HG03439 (cell line): ENCODE results near the gene SPG7.
"Not testable (repeated sequence)": the region's sequence is repeated elsewhere in the genome, so short reads cannot be mapped to it uniquely, and the experiment has no call there.

ENCODE experiments used
- ATAC-seq: cut with Tn5 transposase; IDR thresholded peaks from one replicate; pipeline ENCODE4 v1.9.1; 2021; ENCODE audit warnings: mild to moderate bottlenecking, moderate library complexity; ENCODE audit not compliant: unreplicated experiment

The SPG7 gene

DNA sequence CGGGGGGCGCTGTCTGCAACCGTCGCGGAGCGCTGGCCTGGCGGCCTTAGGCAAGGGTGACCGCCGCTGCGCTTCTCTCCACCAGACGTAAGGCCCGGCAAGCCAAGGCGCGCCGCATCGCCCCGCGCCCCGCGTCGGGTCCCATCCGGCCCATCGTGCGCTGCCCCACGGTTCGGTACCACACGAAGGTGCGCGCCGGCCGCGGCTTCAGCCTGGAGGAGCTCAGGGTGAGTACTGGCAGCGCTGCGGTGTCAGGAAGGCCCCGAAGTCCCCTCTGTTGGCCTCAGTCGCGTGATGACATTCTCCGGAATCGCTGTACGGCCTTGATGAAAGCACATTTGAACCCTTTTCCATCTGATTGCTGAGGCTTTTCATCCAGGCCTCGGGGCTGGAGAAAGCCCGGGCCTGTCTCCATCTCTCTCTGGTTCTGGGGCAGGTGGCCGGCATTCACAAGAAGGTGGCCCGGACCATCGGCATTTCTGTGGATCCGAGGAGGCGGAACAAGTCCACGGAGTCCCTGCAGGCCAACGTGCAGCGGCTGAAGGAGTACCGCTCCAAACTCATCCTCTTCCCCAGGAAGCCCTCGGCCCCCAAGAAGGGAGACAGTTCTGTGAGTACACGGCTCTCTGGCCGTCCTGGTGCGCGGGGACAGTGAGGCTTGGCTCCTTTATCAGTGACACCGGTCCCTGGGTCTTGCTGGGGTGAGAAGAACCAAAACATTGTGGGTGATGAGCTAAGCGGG is 53.1 kb downstream of the SPG7 start:
- no peak for ATAC-seq

DNA sequence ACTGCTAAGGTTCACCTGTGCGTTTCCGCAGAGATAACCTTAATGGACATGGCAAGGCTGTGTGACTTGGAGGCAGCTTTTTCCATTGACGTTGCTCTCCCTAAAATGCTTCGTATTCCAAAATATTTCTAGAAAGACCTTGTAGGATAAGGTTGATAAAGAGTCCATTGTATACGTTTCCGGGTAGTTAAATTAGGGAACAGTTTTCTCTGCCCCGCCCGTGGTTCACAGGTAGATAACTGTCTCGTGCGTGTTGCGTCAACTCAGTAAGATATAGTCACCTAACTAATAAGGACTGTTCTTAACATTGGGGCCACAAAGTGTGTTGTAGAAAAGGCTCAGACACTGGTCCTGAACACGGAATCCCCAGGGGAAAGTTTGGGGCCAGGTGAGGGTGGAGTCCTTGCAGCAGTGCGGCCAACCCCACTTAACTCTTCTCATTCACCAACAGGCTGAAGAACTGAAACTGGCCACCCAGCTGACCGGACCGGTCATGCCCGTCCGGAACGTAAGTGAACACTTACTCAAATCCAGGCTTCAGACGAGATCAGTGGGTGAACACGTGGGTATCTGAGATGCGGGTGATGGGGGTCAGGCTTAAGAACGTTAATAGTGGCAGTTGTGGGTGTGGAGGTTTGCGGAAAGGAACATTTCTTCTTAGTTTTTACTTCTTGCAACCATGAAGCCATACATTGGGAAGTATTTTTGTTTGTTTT is 53.8 kb downstream of the SPG7 start:
- no peak for ATAC-seq

GRCh38 chr16:89562939-89563338 is 54.7 kb downstream of the SPG7 start:
- ATAC-seq, result no peak

- ATAC-seq, result no peak
Measured at GRCh38 chr16:89563639-89564392, 55.6 kb downstream of the SPG7 start.

DNA sequence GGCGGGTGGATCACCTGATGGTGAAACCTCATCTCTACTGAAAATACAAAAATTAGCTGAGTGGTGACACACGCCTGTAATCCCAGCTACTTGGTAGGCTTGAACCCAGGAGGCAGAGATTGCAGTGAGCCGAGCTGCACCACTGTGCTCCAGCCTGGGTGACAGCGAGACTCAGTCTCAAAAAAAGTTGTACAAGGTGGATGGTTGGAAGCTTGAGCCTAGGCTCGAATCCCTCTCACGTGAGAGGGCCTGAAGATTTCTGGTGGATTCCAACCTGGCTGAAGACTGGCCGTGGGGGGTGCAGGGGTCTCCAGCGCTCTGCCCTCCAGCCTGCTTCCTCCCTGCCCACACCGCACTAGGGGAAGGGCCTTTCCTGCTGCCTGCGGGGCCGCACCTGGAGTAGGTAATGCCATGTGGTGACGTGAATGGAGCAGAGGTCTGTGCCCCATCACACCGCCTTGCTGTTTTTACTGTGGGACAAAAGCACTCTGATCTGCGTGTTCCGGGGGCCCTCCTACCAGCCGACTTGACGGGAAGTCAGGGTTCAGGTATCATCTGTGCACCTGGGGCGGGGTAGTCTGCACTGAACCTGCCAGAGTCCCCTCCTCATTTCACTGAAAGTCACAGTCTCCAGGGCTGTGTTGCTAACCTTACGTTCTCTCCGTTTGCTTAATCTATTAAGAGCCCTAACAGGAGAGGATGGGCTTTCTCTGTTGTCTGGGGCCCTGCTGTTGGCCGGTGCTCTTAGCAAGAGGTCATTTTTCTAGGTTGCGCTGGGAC is 56.5 kb downstream of the SPG7 start:
- no peak for ATAC-seq

DNA sequence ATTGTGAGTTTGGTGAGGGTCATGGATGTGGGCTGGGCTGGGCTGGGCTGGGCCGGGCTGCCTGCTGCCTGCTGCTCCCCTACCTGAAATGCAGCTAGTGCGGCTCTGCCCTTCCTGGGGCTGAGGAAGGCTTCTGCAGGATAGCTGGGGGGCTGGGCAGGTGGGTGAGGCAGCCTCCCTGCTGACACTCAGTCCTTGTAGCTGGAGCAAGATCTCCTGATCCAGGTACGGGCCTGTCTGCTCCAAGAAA is 57.0 kb downstream of the SPG7 start:
- ATAC-seq, result no peak

GRCh38 chr16:89565506-89566372 is 57.5 kb downstream of the SPG7 start:
- ATAC-seq, result no peak

DNA sequence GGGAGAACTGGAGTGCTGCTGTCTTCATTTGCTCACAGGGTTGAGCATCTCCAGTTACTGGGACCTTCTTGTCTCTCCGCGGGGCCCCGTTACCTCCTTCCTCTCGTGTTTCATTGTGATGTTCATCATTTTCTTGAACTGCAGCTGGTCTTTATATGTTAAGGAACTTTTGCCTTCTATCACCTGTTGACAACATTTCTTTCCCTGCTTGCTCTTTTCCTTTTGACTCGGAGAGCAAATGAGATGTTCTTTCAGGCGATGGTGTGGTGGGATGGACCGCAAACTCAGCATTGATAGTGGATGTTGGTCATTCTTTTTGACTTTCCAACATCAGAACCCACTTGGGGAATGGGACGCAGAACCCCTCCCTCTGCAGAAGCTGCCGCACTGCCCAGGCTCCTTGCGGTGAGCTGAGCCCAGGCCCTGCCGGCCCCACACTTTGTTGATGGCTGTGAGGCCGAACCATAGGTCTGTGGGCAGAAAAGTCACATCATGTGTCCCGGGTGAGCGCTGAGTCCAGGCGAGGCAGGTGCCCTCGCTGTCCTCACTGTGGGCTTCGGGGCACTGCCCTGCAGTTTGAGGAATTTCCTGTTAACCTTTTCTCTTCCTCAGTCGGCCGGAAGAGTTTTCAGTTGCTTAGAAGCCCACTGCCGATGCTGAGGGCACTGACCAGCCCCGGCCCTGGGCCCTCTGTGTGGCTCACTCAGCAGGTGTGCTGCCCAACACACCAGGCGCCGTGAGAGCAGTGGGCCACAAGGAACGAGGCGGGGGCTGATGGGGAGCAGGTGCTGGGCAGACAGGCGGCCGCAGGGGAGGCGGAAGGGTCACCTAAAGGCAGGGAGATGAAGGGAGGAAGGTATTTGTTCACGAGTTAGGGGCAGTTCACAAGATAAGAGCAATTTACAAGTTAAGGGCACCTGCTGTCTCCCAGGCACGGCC is 59.7 kb downstream of the SPG7 start:
- no peak for ATAC-seq

DNA sequence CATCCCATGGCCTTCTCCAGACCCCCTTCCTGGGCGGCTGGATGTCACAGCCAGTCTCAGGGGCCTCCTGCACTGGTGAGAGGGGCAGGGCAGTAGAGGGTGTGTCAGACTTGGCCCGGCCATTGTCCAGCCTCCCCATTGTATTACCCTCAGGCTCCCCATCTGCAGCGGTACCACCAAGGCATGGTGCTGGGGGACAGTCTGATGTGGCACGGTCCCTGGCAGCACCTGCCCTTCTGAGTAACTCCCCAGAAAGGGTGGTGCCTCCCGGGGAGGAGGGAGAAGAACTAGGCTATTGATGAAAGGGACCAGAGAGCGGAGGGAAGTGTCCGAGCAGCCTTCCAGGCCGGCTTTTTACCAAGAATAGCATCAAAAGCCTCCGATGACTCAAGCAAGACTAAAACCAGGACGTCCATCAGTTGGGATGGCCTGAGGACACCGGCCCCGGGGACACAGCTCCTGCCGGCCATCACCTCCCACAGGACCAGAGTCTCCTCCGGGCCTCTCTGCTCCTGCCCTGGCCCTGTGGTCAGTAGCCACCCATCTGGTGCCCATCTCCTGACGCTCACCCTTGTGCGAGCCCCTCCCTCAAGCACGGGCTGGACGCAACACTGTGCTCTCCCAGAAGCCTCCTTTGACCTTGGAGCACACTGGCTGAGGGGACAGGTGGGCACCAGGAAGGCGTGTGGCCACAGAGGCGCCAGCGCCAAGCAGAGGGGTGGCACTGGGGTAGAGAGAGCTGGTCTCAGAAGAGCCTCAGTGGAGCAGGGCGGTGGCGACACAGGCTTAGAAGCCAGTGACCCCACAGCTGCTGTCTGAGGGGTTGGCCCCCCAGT is 61.5 kb downstream of the SPG7 start:
- ATAC-seq, result no peak

DNA sequence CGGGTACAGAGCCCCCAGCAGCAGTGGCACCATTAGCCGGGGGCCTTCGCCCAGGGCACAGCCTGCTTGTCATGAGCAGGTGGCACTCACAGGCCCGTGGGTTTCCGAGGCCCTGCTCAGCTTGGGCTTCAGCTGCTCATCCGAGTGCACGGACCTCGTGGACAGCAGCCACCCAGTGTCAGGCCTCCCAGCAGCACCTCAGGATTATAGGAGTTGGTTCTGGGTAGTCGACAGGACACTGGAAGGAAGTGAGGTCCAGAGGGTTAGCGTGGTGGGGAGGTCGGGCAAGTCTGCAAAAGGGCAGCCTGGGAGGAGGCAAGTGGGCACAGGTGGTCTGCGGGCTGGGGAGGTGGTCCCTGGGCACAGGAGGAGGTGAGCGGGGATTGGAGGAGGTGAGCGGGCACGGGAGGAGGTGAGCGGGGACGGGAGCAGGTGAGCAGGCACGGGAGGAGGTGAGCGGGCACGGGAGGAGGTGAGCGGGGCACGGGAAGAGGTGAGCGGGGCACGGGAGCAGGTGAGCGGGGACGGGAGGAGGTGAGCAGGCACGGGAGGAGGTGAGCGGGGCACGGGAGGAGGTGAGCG is 62.2 kb downstream of the SPG7 start:
- ATAC-seq, result no peak

DNA sequence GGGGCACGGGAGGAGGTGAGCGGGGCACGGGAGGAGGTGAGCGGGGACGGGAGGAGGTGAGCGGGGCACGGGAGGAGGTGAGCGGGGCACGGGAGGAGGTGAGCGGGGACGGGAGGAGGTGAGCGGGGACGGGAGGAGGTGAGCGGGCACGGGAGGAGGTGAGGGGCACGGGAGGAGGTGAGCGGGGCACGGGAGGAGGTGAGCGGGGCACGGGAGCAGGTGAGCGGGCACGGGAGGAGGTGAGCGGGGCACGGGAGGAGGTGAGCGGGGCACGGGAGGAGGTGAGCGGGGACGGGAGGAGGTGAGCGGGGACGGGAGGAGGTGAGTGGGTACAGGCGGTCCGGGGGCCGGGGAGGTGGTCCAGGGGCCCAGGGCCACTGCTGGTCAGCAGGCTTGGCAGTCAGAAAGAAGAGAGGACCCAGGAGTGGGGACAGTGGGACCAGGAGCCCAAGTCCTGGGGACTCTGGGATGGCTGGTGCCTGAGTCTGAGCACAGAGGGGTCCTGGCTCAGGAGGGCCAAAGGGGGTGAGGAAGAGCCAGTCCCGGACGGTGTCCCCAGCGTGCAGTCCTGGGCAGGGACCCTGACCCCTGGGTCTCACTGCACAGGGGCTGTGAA is 62.9 kb downstream of the SPG7 start:
- not testable (repeated sequence) for ATAC-seq

- ATAC-seq, result no peak
Measured at GRCh38 chr16:89571636-89572035, 63.4 kb downstream of the SPG7 start.

DNA sequence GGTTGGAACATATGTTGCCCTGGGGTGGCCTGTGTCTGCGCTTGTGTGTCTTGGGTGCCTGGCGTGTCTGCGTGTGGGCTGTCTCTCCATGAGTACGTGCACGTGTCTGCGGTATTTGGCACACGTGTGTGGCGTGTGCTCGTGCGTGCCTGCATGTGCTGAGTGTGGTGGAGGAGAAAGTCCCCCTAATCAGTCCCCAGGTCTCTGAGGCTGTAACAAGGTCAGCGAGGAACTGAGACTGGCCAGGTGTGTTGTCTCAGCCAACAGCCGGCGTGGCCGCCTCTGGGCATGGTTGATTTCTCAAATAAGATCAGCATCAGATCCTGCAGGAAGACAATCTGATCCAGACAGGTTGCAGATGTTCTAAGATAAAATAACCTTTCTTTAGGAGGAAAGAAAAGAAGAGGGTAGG is 63.9 kb downstream of the SPG7 start:
- no peak for ATAC-seq

DNA sequence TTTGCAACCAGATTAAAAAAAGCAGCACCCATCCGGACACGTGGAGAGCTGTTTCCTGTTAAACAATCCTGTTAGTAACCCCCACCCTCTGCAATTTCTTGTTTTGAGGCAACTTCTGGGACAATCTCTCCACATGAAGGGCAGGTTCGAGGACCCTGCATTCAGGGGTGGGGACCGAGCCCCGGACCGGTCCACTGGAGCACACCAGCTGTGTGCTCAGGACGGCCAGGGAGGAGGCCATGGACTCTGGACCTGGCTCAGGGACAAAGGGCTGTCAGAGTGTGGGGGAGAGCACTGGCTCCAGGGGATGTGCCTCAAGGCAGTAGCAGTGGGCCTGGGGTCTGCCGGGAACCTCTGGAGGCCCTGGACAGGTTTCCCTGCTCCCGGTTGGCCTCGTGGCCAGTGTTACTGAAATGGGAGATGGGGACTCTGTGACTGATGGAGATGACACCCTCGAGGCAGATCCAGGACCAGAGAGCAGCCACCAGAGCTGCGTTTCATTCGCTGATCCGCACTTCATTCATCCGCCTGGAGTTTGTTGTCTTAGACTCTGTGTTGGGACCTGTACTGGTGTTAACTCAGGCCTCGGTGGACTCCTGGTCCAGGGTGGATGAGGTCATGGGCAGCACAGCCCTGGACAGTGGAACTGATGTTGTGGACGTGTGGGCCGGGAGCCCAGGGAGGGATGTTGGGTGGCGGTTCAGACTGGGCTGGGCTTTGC is 64.4 kb downstream of the SPG7 start:
- no peak for ATAC-seq

GRCh38 chr16:89573826-89574680 is 65.8 kb downstream of the SPG7 start:
- ATAC-seq, result no peak

DNA sequence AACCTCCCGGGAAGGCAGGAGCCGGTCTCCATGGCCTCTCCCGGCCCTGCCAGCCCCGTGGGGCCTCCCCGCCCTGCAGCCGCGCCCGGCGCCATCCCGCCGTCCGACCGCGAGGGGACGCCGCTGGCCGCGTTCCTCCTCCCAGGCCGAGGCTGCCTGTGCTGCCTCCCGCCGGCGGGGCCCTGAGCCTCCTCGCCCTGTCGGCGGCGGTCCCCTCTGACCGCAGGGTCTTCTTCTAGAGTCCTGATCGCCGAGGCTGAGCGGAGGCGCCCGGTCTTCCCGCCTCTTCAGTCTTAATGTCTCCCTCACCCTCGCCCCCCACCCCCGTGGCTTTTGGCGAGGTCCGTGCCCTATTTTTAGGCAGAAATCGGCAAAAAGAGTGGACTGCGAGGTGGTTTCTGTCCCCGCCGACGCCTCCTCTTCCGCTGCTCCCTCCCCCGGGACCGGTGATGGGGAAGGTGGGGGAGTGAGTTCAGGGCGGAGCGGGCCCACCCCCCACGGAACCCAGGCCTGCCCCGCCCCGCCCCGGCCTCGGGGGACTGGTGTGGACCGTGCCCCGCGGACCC is 66.6 kb downstream of the SPG7 start:
- no peak for ATAC-seq
